ENCODE data around the gene ALG1L2. TPM values are rescaled to one million over a fixed set of nuclear protein-coding genes. Genes with fewer than 3 reads are reported as not detected.

The ALG1L2 gene
- 0.68 and 0.85 TPM in 2 replicates for total RNA-seq (2014; rRNA removed; shearing (Covaris generic))

DNA sequence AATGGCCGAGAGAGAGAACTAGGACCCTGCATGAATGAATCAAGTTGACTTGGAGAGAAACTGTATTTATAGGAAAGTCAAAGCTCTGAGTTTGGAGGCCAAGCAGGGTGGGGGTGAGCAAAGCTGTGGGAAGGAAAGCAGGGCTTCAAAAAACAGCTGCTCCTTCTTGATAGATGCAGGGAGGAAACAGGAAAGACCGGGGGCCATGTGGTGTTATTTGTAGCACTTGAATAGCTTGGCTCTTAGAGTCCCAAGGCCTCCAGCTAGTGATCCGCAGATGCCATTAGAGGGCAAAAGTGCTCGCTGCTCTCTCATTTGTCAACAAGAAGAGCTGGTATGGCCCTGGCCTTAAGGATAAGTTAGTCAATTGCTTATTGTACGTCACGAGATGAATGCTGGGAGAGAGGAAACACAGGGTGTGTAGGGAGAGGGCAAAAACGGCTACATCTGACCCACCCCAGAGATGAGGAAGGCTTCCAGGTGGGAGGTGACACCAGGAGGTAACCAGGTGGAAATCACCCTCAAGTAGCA lies at the start of gene ALG1L2:
Gene ALG1L2 (plus strand): TSS at position 481 of the 531 bp plus-strand sequence. CDS start 186 bp downstream, outside the sequence.

Other genes with a start within 250 kb of the ALG1L2 start
- gene TMCC1, start 188.1 kb upstream of the ALG1L2 start, total RNA-seq (2014; rRNA removed; shearing (Covaris generic)): 4.9 and 6.3 TPM in 2 replicates
- not detected in 2 replicates for gene TRH, start 107.1 kb upstream of the ALG1L2 start, total RNA-seq (2014; rRNA removed; shearing (Covaris generic))